GM11168 (cell line): Measurements from ENCODE around the gene SMCR8.
"Not testable (repeated sequence)": the region's sequence is repeated elsewhere in the genome, so short reads cannot be mapped to it uniquely, and the experiment has no call there.

Source experiments
- in situ Hi-C: fragments of 300-500 bp; cut with MboI; formaldehyde crosslinking; loops from one replicate; pipeline ENCODE4 v1.12.0; 2022; ENCODE audit warnings: low sequenced_read_pairs; ENCODE audit not compliant: unreplicated experiment

Gene SMCR8

DNA sequence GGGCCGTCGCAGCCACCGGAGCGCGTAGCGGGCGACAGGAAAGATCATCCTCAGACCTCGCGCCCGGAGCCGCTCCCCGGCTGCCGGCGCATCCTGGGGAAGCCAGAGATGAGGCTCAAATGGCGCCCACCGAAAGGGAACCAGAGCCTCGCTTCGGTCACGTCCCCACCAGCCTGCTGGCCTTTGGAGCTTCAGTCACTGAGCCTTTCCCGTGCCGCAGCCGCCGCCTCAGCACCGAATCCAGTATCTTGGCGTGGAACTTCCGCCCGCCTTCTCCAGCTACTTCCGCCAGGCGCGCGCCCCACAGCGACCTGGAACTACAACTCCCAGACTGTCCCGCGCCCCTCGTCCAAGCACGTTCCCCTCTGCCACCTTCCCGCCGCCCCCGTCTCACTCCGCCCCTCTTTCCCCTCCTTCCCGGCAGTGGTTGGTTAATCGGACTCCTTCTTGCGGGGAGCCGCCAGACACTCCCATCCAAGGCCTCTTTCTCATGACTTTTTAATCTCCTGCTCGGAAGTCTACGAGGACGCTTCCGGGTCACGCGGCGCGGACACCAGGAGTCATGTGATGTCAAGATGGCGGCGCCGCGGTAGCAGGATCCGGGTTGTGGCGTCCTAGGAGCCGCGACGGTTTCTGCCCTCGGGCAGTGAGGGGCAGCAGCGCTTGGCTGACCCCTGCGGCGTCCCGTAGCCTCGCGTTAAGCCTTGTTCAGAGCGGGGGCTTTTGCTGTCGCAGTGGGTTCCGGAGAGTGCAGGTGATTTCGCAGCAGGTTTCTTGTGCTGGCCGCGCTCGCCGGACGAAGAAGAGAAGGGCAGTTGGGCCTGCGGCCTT is at the start of gene SMCR8, which contains the start of gene TOP3A:
Gene SMCR8, plus strand, starts transcription at position 563 of the 831 bp plus-strand sequence. CDS start 497 bp downstream, outside the sequence.
Gene TOP3A, minus strand, starts transcription at position 264 of the 831 bp plus-strand sequence. Its CDS starts 216 bp downstream, at position 48.
- in situ Hi-C loops: no loop called here

- in situ Hi-C loops: no loop called here
Observed at GRCh38 chr17:18267366-18267765, 47.7 kb upstream of the SMCR8 start.

GRCh38 chr17:18267927-18268711 is 47.0 kb upstream of the SMCR8 start:
- in situ Hi-C loops: no loop called here

GRCh38 chr17:18270046-18270931 is 44.8 kb upstream of the SMCR8 start:
- in situ Hi-C loops: no loop called here

DNA sequence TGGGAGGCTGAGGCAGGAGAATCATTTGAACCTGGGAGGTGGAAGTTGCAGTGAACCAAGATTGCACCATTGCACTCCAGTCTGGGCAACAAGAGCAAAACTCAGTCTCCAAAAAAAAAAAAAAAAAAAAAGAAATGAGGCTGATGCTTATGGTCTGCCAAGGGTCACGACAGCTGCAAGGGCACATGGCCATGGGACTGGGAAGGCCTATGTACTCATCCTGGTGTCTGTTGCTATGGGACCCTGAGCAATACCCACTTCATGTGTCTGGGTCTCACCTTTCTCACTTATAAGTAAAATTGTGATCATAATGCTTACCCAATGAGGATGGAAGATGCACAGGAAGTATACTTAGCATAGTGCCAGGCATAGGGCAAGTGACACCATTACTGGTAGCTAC is 38.0 kb upstream of the SMCR8 start:
- in situ Hi-C loops: no loop called here

DNA sequence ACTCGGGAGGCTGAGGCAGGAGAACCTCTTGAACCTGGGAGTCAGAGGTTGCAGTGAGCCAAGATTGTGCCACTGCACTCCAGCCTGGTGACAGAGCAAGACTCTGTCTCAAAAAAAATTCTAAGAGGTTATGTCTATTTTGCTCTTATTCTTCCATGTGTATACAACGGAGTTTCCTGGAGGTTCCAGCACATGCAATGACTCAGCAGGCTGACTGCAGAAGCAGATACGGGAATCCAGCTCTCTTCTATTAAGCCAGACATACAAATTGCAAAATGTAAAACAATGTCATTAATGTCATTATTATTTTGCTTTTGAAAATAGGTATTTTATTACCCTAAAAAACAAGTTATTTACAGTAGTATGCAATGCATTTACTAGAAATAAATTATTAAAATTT is 36.2 kb upstream of the SMCR8 start:
- in situ Hi-C loops: no loop called here

DNA sequence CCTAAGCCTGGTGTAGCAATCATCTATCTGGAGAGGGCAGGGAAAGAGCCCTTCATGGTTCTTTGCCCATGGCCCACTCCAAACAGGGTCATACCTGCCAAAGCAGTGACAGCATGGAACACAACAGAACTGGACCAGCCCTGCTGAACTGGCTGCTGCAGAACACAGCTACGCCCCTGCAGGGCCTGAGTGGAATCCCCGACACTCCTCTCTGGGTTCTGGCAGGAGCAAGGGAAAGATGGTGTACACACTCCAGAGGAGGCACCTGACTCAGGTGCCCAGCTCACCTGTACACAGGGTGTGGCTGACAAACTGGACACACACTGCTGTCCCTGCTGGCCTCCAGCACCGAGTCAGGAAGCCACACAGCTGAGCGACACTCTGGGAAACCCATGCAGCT is 34.8 kb upstream of the SMCR8 start:
- in situ Hi-C loops: no loop called here

DNA sequence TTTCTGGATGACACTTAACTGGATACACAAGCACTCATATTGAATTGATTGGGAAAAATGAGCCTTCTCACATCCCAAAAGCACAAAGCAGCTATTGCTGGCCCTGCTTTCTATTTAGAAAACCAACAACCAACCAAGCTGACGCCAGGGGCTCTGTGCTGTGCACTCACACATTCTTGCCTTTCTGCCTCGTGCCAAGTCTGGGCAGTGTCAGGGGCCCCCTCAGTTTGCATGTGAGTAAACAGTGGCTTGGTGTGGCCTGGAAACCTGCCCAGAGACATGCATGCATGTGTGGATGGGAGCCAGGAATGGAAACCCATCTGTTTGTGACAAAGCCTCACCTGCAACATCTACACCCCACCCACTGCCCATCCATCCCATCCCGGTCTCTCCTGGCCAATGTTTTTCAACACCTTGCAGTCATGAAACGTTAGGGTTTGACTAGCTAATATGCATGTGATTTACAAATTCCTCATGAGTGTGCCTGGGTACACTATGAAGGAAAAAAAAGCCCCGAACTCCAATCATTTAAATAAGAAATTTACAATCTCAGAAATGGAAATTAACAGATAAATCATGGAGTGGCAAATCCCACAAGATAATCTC is 34.2 kb upstream of the SMCR8 start:
- in situ Hi-C loops: no loop called here

- in situ Hi-C loops: no loop called here
Observed at GRCh38 chr17:18281788-18282187, 33.3 kb upstream of the SMCR8 start.

GRCh38 chr17:18285296-18285695 is 29.8 kb upstream of the SMCR8 start:
- in situ Hi-C loops: no loop called here

DNA sequence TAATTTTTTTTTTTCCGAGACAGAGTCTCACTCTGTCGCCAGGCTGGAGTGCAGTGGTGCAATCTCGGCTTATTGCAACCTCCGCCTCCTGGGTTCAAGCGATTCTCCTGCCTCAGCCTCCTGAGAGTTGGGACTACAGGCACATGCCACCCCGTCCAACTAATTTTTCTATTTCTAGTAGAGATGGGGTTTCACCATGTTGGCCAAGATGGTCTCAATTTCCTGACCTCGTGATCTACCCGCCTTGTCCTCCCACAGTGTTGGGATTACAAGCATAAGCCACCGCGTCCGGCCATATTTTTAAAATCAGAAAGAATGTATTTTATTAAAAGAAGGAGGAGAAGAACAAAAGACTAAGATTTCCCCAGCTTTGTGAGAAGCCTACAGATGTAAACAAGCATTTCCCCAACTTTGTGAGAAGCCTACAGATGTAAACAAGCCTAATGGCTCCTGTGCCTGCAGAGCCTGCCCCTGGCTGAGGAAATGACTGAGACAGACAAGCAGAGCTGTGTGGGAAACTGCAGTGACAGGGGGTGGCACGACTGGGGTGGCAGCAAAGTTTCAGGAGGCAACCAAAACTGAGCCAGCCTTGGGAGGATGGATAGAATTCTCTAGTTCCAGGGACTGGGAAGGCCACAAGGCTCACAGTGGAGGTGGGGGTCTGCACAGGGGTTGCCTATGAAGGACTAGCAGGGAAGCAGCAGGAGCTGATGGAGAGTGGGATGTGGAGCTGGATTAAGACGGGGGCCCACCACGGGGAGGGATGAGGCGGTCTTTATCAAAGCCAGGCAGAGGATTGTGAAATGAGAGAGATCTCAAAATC is 23.2 kb upstream of the SMCR8 start:
- in situ Hi-C loops: no loop called here

DNA sequence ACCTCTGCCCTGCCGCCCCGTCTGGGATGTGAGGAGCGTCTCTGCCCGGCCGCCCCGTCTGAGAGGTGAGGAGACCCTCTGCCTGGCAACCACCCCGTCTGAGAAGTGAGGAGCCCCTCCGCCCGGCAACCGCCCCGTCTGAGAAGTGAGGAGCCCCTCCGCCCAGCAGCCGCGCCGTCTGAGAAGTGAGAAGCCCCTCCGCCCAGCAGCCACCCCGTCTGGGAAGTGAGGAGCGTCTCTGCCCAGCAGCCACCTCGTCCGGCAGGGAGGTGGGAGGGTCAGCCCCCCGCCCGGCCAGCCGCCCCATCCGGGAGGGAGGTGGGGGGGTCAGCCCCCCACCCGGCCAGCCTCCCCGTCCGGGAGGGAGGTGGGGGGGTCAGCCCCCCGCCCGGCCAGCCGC is 17.0 kb upstream of the SMCR8 start:
- in situ Hi-C loops: not testable (repeated sequence)

- in situ Hi-C loops: no loop called here
Observed at GRCh38 chr17:18300725-18301480, 14.2 kb upstream of the SMCR8 start.

DNA sequence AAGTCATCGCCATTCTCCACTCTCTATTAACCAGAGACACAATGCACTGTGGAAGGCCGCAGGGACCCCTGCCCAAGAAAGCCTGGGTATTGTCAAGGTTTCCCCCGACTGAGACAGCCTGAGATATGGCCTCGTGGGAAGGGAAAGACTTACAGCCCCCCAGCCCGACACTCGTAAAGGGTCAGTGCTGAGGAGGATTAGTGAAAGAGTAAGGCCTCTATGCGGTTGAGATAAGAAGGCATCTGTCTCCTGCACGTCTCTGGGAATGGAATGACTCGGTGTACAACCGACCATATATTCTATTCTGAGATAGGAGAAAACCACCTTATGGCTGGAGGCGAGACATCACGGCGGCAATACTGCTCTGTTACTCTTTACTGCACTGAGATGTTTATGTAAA is 11.9 kb upstream of the SMCR8 start:
- in situ Hi-C loops: not testable (repeated sequence)

- in situ Hi-C loops: no loop called here
Observed at GRCh38 chr17:18309202-18309601, 5.9 kb upstream of the SMCR8 start.

- in situ Hi-C loops: no loop called here
Observed at GRCh38 chr17:18314059-18314730, 898 bp upstream of the SMCR8 start.

DNA sequence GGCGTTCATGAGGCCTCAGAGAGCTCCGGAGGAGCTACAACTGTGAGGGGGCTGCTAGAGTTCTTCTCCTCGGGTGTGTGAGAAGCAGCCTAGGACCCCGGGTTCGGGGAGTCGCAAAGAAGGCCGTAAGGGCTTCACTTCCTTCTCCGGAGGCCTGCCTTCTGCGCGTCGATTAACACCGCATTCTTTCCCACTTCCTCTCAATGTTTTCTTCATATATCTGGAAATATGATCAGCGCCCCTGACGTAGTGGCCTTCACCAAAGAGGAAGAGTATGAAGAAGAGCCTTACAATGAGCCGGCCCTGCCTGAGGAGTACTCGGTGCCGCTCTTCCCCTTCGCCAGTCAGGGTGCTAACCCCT is 449 bp downstream of the SMCR8 start:
- in situ Hi-C loops: no loop called here

GRCh38 chr17:18315961-18316360 is 868 bp downstream of the SMCR8 start:
- in situ Hi-C loops: no loop called here
